SW 1271 (cell line): ENCODE results near the gene PUM1.
"Not testable (repeated sequence)": the region's sequence is repeated elsewhere in the genome, so short reads cannot be mapped to it uniquely, and the experiment has no call there.

Experiments
- DNase-seq, 2 experiments: peaks; one replicate each; lab custom pipeline; 2025; lab: John Stamatoyannopoulos, UW

The PUM1 gene

GRCh38 chr1:30998171-30998570, 67.3 kb downstream of the PUM1 start:
- DNase-seq = no peak

- DNase-seq = no peak
Measured at GRCh38 chr1:30997463-30998057, 68.0 kb downstream of the PUM1 start.

DNA sequence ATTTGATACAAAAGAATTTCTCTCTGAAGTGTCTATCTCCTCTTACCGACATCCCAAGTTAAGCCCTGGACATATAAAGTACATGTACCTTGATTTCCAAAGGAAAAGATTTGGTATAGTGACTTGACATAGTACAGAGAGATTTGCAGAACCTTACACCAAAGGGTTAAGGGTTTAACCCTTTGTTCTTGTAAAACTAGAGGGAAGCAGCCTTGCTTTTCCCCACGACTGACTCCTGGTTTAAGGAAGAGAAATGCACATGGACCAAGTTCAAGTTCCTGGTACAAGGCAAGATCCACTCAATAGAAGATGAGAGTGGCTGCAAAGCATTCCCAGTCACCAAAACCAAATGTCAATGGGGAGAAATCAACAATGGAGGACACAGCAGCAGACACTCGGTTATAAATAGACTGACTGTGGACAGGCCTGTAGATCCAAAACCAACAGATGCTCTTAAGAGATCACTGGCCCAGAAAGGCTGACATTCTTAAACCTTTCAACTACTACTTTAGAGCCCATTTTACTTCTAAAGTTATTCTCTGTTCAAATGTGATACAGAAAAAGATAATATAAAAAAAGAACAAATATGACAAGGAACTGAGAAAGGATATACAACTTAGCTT, 69.4 kb downstream of the PUM1 start:
- no peak for DNase-seq

DNA sequence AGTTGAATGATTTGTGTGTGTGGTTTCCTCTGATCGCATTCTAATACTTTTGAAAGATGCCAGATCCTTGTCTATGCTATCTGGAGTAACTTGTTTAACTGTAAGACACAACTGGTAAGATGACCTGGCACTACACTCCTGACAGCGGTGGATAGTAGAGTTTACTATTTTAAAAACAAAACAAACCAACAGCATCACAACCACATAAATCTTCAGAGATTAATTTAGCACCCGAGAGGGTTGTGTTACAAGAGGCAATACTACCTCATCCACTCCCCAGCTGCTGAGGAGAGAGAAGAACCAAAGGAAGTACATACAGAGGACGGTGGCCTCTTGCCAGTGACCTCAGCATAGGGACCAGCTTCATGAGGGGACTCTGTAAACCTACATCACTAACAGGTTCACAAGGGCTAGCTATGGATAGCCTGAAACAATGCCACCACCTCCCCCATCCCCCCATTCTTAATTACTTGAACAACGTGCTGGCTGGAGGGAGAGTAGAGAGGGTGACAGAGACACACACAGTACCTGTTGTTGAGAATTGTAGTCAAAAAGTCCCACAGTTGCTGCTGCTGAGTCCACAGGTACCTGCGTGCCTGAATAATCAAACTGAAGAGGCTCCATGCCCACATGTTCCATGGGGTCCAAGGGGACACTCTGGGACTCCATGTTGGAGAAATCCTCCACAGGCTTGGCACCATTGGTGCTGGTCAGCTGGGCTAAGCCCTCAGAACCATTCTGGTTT, 73.5 kb downstream of the PUM1 start:
- no peak for DNase-seq

GRCh38 chr1:30990591-30990990, 74.9 kb downstream of the PUM1 start:
- DNase-seq = no peak

- DNase-seq = no peak
Measured at GRCh38 chr1:30988045-30988444, 77.5 kb downstream of the PUM1 start.

DNA sequence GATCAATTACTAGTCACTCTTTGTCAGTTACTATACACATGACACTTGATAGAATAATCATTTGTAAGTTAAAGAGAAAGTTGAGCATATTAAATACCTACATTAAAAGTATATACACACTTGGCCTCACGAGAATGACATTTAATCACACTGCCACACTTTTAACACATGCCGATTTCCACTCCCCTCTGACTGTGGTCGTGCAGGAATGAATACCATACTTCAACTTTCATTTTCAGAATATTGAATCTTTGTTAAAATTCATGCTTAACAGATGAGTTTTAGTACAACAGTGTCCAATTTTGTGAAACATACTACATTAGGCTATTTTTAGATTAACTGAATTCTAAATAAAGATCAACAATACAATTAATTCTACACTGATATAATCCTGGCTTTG, 78.8 kb downstream of the PUM1 start:
- no peak for DNase-seq

GRCh38 chr1:30984991-30985503, 80.5 kb downstream of the PUM1 start:
- no peak for DNase-seq

DNA sequence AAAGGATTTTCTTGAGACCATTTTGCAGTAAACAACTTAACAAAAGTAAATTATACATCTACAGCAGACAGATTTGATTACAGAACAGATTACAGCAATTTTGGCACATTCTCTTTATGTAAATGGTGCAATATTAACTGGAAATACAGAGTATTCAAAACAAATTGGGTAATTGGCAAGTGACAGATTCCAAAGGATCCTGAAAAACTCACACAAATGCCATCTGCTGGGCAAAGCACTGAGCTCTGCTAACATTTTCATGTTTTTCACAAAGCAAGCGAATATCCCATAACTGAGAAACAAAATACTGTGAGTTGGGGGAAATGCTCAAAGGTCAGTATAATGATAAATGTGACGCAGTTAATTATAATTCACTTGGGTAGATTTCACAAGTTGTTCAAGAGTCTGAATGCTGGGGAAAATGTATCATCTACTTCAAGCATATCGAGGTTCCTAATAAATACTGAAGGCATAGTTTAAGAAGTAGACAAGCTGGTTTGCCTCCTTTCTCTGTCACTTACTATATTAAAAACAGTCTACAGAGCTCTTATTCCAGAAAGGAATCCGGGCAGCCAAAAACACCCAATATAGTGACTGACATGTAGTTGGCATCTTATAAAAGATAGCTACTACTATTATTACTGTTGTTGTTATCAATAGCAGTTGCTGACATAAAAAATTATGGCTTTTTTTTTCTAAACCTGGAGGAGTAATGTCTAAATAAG, 81.2 kb downstream of the PUM1 start:
- no peak for DNase-seq

DNA sequence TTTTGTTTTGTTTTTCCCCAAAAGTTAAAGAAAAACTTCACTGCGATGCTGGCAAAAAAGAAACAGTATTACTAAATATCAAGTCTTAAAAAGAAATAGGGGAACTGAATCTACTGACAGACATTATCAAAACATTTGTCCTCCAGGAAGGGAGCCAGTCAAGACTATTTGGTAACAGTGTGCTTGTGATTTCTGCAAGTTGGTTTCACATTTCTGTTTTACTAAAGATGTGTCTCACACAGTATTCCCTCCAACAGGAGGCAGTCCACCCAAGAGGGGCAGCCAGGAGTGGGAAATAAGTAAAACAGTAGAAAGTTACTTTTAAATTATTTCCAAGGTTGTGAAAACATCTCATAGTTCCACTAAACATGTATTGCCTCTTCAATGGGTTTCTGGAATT, 82.6 kb downstream of the PUM1 start:
- DNase-seq = no peak

DNA sequence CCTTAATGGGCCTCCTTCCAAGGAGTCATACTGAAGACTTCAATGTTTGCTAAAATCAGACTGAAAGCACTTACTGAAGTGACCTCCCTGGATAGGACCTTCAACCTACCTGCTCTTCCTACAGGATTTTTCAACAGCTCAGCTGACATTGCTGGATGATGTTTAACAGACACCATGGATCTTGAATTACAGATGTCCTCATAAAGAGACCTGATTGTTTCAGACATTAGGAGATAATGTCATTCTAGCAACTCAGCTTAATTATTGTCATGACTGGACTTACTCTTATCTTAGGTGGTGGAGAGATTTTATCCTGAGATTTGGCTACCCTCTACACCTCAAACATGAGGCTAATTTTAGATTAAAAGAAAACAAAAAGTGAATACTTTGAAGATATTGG, 83.1 kb downstream of the PUM1 start:
- DNase-seq = no peak

DNA sequence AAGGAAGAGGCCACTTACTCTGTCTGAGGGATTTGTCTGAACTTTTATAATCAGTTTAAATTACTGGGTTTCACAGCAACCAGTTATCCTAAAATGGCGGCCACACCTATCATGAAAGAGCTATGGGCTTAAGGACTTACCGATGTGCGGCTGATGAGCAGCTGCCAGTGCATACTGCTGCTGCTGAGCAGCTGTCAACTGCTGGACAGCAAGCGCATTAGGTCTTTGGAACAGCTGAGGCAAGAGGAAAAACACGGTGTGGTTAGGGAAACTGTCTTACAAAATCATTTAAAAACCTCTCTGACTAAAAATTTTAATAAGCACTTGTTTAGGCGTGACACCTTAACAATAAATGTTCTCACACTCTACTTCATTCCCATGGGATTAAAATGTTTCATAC, 84.3 kb downstream of the PUM1 start:
- DNase-seq = no peak

- DNase-seq = no peak
Measured at GRCh38 chr1:30977511-30977910, 88.0 kb downstream of the PUM1 start.

GRCh38 chr1:30977105-30977504, 88.4 kb downstream of the PUM1 start:
- no peak for DNase-seq

DNA sequence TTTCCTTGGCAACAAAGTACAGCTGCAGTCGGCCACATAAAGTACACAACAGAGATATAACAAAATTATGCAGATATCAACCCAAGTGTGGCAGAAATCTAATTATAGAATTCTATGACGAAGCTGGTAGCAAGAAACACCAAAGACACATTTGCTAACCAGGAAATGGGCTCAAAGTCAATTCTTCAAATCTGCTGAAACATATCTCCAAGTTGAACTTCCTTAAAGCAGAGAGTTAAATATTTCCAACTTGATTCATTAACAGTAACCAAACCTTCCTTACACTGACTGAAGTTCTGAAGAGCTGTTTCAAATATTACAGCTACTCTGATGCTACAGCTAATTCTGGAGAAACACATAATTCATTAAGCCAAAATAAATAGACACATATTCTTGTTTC, 89.4 kb downstream of the PUM1 start:
- no peak for DNase-seq

DNA sequence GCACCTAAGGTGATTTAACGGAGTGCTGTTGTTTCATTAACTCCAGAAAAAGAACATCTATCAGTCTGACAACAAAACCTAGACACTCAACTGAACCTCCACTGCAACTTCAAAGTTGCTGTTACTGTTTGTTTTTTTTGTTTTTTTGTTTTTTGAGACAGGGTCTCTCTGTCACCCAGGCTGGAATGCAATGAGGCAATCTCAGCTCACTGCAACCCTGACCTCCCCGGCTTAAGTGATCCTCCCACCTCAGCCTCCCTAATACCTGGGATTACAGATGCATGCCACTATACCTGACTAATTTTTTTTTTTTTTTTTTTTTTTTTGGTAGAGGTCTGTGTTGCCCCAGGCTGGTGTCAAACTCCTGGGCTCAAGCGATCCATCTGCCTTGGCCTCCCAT, 90.3 kb downstream of the PUM1 start:
- DNase-seq = no peak

DNA sequence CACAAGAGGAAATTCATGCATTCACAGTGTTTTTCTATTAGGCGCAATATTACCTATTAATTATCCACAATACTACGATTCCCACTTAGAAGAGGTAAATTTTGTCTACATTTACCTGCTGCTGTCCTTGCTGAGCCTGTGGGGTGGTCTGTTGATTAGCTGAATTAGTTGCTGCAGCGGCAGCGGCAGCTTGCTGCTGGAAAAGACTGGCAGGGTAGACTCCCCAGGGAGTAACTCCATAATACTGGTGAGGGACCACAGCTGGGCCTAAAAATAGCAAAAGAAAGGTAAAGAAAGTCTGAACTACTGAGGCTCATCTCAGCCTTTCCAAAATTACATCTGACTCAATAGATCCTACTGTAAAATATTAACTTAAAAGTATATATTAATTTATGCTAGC, 91.0 kb downstream of the PUM1 start:
- no peak for DNase-seq

DNA sequence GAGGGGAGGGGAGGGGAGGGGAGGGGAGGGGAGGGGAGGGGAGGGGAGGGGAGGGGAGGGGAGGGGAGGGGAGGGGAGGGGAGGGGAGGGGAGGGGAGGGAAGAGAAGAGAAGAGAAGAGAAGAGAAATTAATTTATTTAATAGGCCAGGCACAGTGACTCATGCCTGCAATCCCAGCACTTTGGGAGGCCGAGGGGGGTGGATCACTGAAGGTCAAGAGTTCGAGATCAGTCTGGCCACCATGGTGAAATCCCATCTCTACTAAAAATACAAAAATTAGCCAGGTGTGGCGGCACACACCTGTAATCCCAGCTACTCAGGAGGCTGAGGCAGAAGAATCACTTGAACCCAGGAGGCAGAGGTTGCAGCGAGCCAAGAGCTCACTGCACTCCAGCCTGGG, 93.2 kb downstream of the PUM1 start:
- not testable (repeated sequence) for DNase-seq

DNA sequence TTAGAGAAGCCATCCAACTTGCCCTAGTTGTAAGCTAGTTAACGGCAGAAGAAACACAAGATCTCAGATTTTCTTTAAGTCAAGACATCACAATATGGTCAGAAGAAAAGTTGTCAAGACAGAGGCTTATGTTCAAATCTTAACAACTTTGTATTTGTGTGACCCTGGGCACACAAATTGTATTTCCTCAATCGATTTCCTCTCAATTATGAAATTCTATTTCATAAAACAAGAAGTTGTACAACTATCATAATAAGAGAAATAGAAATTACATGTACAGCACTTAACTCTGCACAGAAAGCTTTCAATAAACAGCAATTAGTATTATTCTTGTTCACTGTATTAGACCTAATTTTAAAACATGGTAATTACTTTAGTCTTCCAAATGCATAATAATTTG, 94.0 kb downstream of the PUM1 start:
- no peak for DNase-seq

GRCh38 chr1:30969903-30970302, 95.6 kb downstream of the PUM1 start:
- DNase-seq = no peak

- DNase-seq = no peak
Measured at GRCh38 chr1:30968220-30968971, 97.1 kb downstream of the PUM1 start.
